Measurements from ENCODE around the gene REP15. TPM values are rescaled to one million over a fixed set of nuclear protein-coding genes. Genes with fewer than 3 reads are reported as not detected.

REP15 gene
- total RNA-seq, 4 donors from 2014 or later: 0.29 to 1.9 (median 1.4) TPM; not detected in 1

DNA sequence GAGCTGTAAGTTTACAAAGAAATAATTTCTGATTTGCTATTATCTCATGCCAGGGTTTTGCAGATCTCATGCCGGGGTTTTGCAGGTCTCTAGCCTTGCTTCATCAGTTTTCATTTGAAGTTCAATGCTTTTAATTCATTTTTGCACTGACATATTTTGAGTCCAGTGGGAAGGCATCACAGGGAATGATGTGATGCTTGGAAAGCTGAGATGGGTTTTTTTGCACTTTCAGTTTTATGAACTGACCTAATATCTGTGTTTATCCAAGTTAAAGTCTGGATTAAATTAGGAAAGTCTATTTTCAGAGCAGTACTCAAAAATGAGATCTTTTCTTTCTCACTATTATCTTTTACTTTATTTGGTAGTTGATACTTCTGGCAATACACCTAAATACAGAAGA, 23.6 kb upstream of the REP15 start:
- H3K27ac ChIP-seq: peak overlapping the region in 1 of 2 donors; percentile 65
- DNase-seq: no peak
- H3K4me3 ChIP-seq: no peak overlapping the region
- H3K9me3 ChIP-seq: no peaks in the 10 kb centered on the region
- no peaks in the 10 kb centered on the region for H3K36me3 ChIP-seq
- TF ChIP-seq, protein P1, sequence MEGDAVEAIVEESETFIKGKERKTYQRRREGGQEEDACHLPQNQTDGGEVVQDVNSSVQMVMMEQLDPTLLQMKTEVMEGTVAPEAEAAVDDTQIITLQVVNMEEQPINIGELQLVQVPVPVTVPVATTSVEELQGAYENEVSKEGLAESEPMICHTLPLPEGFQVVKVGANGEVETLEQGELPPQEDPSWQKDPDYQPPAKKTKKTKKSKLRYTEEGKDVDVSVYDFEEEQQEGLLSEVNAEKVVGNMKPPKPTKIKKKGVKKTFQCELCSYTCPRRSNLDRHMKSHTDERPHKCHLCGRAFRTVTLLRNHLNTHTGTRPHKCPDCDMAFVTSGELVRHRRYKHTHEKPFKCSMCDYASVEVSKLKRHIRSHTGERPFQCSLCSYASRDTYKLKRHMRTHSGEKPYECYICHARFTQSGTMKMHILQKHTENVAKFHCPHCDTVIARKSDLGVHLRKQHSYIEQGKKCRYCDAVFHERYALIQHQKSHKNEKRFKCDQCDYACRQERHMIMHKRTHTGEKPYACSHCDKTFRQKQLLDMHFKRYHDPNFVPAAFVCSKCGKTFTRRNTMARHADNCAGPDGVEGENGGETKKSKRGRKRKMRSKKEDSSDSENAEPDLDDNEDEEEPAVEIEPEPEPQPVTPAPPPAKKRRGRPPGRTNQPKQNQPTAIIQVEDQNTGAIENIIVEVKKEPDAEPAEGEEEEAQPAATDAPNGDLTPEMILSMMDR (IDR thresholded peaks at IDR 0.05): no peak
- TF ChIP-seq POLR2A (IDR thresholded peaks at IDR 0.05): no peak
- H3K27me3 ChIP-seq: no peaks in the 10 kb centered on the region
- H3K4me1 ChIP-seq: peaks cover 0 to 4% of the 10 kb centered on the region in 2 donors
- intact Hi-C loops (cut with DNase I; ENCODE audit: low total_unique reads): no loop called here

DNA sequence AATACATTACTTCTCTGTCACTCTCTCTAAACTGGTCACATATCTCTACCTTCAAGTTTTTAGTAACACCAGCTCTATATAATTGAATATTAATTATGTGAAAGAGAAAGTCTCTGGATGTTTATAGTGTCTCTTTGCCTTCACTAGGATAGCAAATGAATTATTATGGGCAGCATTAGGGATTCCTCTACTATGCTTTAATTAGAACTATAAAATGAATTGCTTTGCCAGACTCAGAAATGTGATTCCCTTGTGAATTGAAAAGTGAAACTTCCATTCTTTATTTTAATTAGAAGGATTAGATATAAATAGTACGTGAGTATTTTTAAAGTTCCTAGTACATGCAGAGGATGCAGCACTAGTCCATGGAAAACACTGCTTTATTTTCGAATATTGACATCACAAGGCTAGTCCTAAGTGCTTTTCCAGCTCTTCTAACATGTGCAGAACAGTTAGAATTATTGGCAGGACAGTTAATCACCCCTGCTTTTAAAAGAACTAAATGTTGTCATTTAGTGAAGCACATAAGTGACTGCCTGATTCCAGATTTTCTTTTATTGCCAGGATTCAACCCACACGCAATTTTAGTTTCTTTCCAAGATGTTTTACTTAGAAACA, 23.0 kb upstream of the REP15 start:
- peaks cover 0 to 4% of the 10 kb centered on the region in 2 donors for H3K4me1 ChIP-seq
- H3K9me3 ChIP-seq: no peaks in the 10 kb centered on the region
- H3K27me3 ChIP-seq: no peaks in the 10 kb centered on the region
- H3K4me3 ChIP-seq: no peak overlapping the region
- intact Hi-C loops (cut with DNase I; ENCODE audit: low total_unique reads): no loop called here
- no peak for TF ChIP-seq POLR2A (IDR thresholded peaks at IDR 0.05)
- TF ChIP-seq, protein P1 (IDR thresholded peaks at IDR 0.05): no peak
- H3K36me3 ChIP-seq: no peaks in the 10 kb centered on the region
- no peak for DNase-seq
- H3K27ac ChIP-seq: peak overlapping the region in 1 of 2 donors; percentile 65

DNA sequence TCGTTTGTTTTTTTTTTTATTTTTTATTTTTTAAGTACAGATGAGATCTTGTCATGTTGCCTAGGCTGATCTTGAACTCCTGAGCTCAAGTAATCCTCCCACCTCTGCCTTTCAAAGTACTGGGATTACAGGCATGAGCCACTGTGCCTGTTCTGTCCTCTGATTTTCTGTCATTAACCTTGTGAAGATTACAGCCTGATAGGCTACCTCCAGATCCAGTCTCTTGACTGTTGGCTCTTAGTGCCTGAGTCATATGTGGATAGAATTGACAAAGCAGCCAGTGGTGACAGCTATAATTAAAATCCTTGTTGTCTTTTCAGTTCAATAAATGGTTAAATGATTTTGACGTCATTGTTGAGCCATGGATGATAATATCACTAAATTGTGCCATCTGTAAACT, 21.3 kb upstream of the REP15 start:
- intact Hi-C loops (cut with DNase I; ENCODE audit: low total_unique reads): no loop called here
- H3K4me1 ChIP-seq: peaks cover 0 to 4% of the 10 kb centered on the region in 2 donors
- H3K27ac ChIP-seq: no peak overlapping the region
- no peaks in the 10 kb centered on the region for H3K27me3 ChIP-seq
- TF ChIP-seq POLR2A (IDR thresholded peaks at IDR 0.05): no peak
- TF ChIP-seq, protein P1 (IDR thresholded peaks at IDR 0.05): no peak
- H3K36me3 ChIP-seq: no peaks in the 10 kb centered on the region
- no peak for DNase-seq
- no peak overlapping the region for H3K4me3 ChIP-seq
- H3K9me3 ChIP-seq: no peaks in the 10 kb centered on the region

DNA sequence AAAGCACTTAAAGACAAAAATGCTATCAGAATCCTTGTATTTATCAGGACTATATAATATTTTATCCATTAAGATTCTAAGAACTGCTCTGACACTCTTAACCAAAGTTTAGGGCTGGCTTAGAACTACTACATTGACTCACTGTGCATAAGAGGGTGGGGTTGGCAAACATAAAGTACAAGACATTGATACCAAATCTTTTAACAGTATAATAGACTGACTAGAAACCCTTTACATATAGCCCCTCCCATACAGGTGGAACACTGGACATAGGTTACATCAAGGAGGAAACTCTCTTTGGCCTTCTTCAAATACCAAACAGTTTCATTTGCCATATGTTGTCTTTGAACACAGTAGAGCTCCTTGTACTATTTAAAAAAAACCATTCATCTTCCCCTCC, 15.6 kb upstream of the REP15 start:
- Histone ChIP-seq H3K27ac (no peak overlapping the region), H3K4me1 (no peaks in the 10 kb centered on the region), H3K9me3 (no peaks in the 10 kb centered on the region), H3K27me3 (no peaks in the 10 kb centered on the region), H3K36me3 (no peaks in the 10 kb centered on the region), H3K4me3 (no peak overlapping the region)
- intact Hi-C loops (cut with DNase I; ENCODE audit: low total_unique reads): no loop called here
- DNase-seq: no peak
- TF ChIP-seq, protein P1 (IDR thresholded peaks at IDR 0.05): no peak
- TF ChIP-seq POLR2A (IDR thresholded peaks at IDR 0.05): no peak

DNA sequence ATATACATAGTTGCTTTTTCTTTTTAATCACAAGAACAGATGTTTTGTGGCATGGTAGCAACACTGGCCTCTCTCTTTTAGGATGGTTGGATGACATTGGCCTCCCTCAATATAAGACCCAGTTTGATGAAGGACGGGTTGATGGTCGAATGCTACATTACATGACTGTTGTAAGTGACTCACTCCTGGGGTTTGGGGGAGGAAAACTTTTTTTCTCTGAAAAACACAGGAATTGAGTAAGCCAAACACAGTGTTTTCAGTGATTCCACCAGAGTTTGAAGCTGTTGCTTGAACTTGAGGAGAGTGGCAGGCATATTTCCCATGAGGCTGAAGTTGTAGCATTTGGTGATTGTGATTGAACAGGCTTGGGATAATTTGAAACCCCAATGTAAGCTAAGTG, 13.7 kb upstream of the REP15 start:
- intact Hi-C loops (cut with DNase I; ENCODE audit: low total_unique reads): no loop called here
- Histone ChIP-seq H3K4me3 (no peak overlapping the region), H3K27me3 (no peaks in the 10 kb centered on the region), H3K9me3 (no peaks in the 10 kb centered on the region), H3K4me1 (no peaks in the 10 kb centered on the region), H3K27ac (no peak overlapping the region), H3K36me3 (no peaks in the 10 kb centered on the region)
- no peak for DNase-seq
- TF ChIP-seq, protein P1 (IDR thresholded peaks at IDR 0.05): no peak
- TF ChIP-seq POLR2A (IDR thresholded peaks at IDR 0.05): no peak
